HT1080 (cell line): ENCODE measurements around the gene AP1M1. TPM values are rescaled to one million over a fixed set of nuclear protein-coding genes. Genes with fewer than 3 reads are reported as not detected.

Source experiments
- DNase-seq: peaks from one replicate; pipeline ENCODE4 v3.0.0-alpha.2; 2015; ENCODE audit warnings: low read depth
- small RNA-seq: library from RNA; depleted of rRNA; stranded (forward); fragments of <200 nt; gene quantifications from one replicate; pipeline ENCODE3, GENCODE V24; 2014
- total RNA-seq: library from RNA; depleted of rRNA; stranded (reverse); fragments of >200 nt; shearing (Covaris generic); gene quantifications from 2 replicates; pipeline ENCODE4 v1.2.3, GENCODE V29; 2014; rRNA removed

Gene AP1M1
- total RNA-seq, 1 experiment from 2014 or later = 138 TPM

- no peak for DNase-seq
Measured at GRCh38 chr19:16293118-16294091, 95.7 kb downstream of the AP1M1 start.

- DNase-seq = no peak
Measured at GRCh38 chr19:16295057-16295456, 97.3 kb downstream of the AP1M1 start.

Small RNA genes within 50 kb of the gene (small RNA-seq; reads per million reads assigned to genes)
- not detected for gene RF00017

Other genes starting within 250 kb of the AP1M1 start
- not detected in 2 replicates for gene OR10H4, start 248.9 kb upstream of the AP1M1 start, total RNA-seq
- gene TPM4, start 121.4 kb upstream of the AP1M1 start, total RNA-seq = 473 and 509 TPM in 2 replicates
- 59.0 and 79.1 TPM in 2 replicates for gene RAB8A, start 86.0 kb upstream of the AP1M1 start, total RNA-seq
- not detected in 2 replicates for gene HSH2D, start 54.2 kb upstream of the AP1M1 start, total RNA-seq
- not detected in 2 replicates for gene CIB3, start 24.4 kb upstream of the AP1M1 start, total RNA-seq
- 179 TPM in 2 replicates for gene FAM32A, start 12.5 kb upstream of the AP1M1 start, total RNA-seq
- 15.6 and 37.9 TPM in 2 replicates for gene KLF2, start 126.9 kb downstream of the AP1M1 start, total RNA-seq